Lung (tissue), 12 donors: ENCODE data around the gene ATP11A. TPM values are rescaled to one million over a fixed set of nuclear protein-coding genes. Genes with fewer than 3 reads are reported as not detected.

Experiments used
- ATAC-seq: fragments of 200-7000 bp; cut with Tn5 transposase; one replicate; pipeline ENCODE4 v1.9.1; 2020; ENCODE audit warnings: moderate number of reproducible peaks; ENCODE audit not compliant: insufficient read depth, low FRiP score
- DNase-seq, 3 donors: peaks; one replicate each; pipeline ENCODE4 v3.0.0-alpha.2; 2013 to 2017
- H3K27ac ChIP-seq, 2 donors: one replicate each; pipeline ENCODE4 v1.5.1; 2013; ENCODE audit warnings: mild to moderate bottlenecking in 2 of 2, moderate library complexity in 2 of 2, control low read depth in 1 of 2, inconsistent platforms in 1 of 2, low read depth in 1 of 2, low read length in 1 of 2
- H3K27me3 ChIP-seq, 3 donors: one replicate each; pipeline ENCODE4 v1.5.1; 2013; ENCODE audit warnings: low read length in 2 of 3; ENCODE audit not compliant: control insufficient read depth in 3 of 3, insufficient read depth in 3 of 3
- H3K36me3 ChIP-seq, 4 donors: one replicate each; pipeline ENCODE4 v1.5.1; 2013; ENCODE audit warnings: low read length in 4 of 4, mild to moderate bottlenecking in 1 of 4, moderate library complexity in 1 of 4; ENCODE audit not compliant: control insufficient read depth in 4 of 4, insufficient read depth in 4 of 4
- H3K4me1 ChIP-seq, 5 donors: one replicate each; pipeline ENCODE4 v1.5.1; 2013; ENCODE audit warnings: low read length in 5 of 5, mild to moderate bottlenecking in 2 of 5, moderate library complexity in 1 of 5; ENCODE audit not compliant: control insufficient read depth in 5 of 5, insufficient read depth in 5 of 5
- H3K4me3 ChIP-seq: one replicate; pipeline ENCODE4 v1.5.1; 2013; ENCODE audit warnings: mild to moderate bottlenecking, control low read depth, moderate library complexity
- H3K9ac ChIP-seq, 2 donors: one replicate each; pipeline ENCODE4 v1.5.1; 2013; ENCODE audit warnings: low read length in 2 of 2, control low read depth in 1 of 2; ENCODE audit not compliant: insufficient read depth in 1 of 2
- H3K9me3 ChIP-seq, 4 donors: one replicate each; pipeline ENCODE4 v1.5.1; 2013; ENCODE audit warnings: low read length in 3 of 4, mild to moderate bottlenecking in 1 of 4, moderate library complexity in 1 of 4; ENCODE audit not compliant: control insufficient read depth in 4 of 4, insufficient read depth in 3 of 4
- WGBS, 2 donors: extraction: QIAGEN DNeasy Blood & Tissue Kit; methylation state at CpG; one replicate each; pipeline ENCODE4 v1.1.7; 2013; 5-methylcytosine and 5-hydroxymethylcytosine counted together
- polyA plus RNA-seq, 2 donors: library from polyadenylated mRNA; stranded (reverse); fragments of 200-250 nt; gene quantifications; one replicate each; pipeline ENCODE4 v1.2.1, GENCODE V29; 2013
- total RNA-seq, 2 donors: library from RNA; depleted of rRNA in 1 of 2; stranded (reverse); fragments of >200 nt in 1 of 2; gene quantifications; one replicate each; pipeline ENCODE4 v1.2.1, GENCODE V29; 2014 to 2021
- TF ChIP-seq, protein P1 (sequence below): IDR thresholded peaks from 2 replicates; pipeline ENCODE4 v1.5.1; 2012; ENCODE audit warnings: mild to moderate bottlenecking; ENCODE audit errors: control extremely low read depth, extremely low read depth
- donor health status: control.
- donor health status: control.
- donor health status: Bipolar disorder and iron deficiency.
- donor health status: healthy.
- donor health status: DM: yes; HTN: yes; CAD: no.

Gene ATP11A
- total and polyA plus RNA-seq, 4 donors: 46.3 to 317 (median 162) TPM

DNA sequence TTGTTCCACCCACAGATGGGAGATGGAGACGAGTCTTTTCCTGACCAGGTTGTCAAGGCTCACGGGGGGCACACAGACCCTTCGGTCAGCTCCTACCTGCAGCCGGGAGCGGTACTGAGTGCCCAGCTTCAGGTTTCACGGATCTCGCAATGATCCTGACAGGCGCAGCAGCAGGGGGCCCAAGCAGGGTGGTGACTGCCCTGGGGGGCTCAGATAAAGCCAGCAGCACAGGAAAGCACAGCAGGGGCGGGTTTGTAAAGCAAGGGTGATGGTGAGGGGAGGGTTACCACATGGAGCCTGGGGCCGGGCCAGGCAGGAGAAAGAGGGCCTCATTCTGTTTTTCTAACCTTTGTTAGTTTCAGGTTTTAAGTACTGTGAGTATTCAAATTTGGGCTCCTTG lies 41.7 kb upstream of the ATP11A start:
- TF ChIP-seq, protein P1, sequence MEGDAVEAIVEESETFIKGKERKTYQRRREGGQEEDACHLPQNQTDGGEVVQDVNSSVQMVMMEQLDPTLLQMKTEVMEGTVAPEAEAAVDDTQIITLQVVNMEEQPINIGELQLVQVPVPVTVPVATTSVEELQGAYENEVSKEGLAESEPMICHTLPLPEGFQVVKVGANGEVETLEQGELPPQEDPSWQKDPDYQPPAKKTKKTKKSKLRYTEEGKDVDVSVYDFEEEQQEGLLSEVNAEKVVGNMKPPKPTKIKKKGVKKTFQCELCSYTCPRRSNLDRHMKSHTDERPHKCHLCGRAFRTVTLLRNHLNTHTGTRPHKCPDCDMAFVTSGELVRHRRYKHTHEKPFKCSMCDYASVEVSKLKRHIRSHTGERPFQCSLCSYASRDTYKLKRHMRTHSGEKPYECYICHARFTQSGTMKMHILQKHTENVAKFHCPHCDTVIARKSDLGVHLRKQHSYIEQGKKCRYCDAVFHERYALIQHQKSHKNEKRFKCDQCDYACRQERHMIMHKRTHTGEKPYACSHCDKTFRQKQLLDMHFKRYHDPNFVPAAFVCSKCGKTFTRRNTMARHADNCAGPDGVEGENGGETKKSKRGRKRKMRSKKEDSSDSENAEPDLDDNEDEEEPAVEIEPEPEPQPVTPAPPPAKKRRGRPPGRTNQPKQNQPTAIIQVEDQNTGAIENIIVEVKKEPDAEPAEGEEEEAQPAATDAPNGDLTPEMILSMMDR: no peak
- peaks cover 0 to 2% (median 0%) of the 10 kb centered on the region in 4 donors for H3K9me3 ChIP-seq
- no peaks in the 10 kb centered on the region for H3K27me3 ChIP-seq
- H3K36me3 ChIP-seq: no peaks in the 10 kb centered on the region
- no peak overlapping the region for H3K4me3 ChIP-seq
- 91 to 95% methylated on average over 10 of the region's 10 CpGs for WGBS, 2 donors
- ATAC-seq (no peak), DNase-seq (no peak)
- H3K9ac ChIP-seq: no peak overlapping the region
- peaks cover 0 to 19% (median 0%) of the 10 kb centered on the region in 5 donors for H3K4me1 ChIP-seq
- H3K27ac ChIP-seq: no peak overlapping the region

DNA sequence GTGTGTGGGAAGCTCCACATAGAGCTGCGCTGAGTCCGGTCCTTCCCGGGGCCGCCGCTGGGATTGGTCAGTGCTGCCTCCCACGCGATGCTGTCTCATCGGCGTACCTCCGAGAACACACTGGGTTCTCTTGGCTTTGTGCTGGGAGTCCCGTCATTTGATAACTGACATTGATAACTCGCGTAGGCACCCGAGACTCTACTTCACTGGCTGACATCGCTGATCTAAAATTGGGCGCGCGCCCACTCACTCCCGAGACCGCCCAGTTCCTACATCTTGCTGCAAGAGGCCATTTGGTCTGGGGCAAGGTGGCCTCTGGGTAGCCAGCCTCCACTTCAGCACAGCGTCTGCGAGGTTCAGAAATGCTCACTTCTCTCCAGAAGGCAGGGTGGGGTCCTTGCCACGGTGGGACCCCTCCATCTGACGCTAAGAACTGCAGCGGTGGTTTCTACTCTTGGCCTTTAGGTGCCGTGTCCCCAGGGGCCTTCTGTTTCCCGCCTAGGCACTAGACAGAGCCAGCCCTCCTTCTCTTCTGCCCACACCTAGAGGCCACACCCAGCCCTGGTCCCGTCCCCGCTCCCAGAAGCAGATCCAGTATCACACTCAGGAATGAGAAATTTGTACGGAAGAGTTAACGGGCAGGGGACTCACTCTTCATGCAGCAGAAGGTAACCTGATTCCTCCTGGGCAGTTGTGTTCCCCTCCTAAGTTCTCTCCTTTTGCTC lies 40.7 kb upstream of the ATP11A start:
- Histone ChIP-seq H3K4me3 (no peak overlapping the region), H3K36me3 (no peaks in the 10 kb centered on the region), H3K9me3 (peaks cover 0 to 2% (median 0%) of the 10 kb centered on the region in 4 donors), H3K4me1 (peaks cover 0 to 21% (median 0%) of the 10 kb centered on the region in 5 donors), H3K27ac (no peak overlapping the region), H3K27me3 (no peaks in the 10 kb centered on the region), H3K9ac (no peak overlapping the region)
- WGBS, 2 donors: 96 to 97% methylated on average over 31 of the region's 31 CpGs
- DNase-seq (no peak), ATAC-seq (no peak)
- TF ChIP-seq, protein P1: no peak

DNA sequence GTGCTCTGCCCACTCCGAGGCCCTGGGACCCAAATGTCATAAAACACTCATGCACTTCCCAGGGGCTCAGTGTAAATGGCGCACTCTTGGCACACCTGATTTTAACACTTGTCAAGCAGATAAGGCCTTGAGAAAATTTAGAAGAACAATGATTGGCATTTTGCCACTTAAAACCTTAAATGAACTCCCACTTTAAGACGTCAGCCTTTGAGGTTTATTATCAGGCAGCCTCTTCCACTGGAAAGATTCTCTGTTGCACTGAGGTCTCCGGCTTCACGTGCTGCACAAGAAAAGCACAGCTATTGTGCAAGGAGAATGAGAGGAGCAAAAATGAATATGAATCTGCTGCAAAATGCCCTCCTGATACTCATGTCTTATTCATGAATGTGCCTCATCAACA lies 38.5 kb upstream of the ATP11A start:
- Histone ChIP-seq H3K27ac (no peak overlapping the region), H3K36me3 (no peaks in the 10 kb centered on the region), H3K9ac (no peak overlapping the region), H3K4me3 (no peak overlapping the region), H3K27me3 (no peaks in the 10 kb centered on the region), H3K9me3 (no peaks in the 10 kb centered on the region), H3K4me1 (peaks cover 0 to 21% (median 0%) of the 10 kb centered on the region in 5 donors)
- DNase-seq (peak in 1 of 3 donors; percentile 27), ATAC-seq (no peak)
- WGBS, 2 donors: 57 to 58% methylated on average over 5 of the region's 5 CpGs
- TF ChIP-seq, protein P1: no peak
